WTC11 (cell line): ENCODE results near the gene PCDHGA1.

ENCODE experiments used
- NR1H2 ChIP-seq: sonication (generic); formaldehyde crosslinking; IDR thresholded peaks from 2 replicates; pipeline ENCODE4 v1.9.0; 2021; ENCODE audit warnings: mild to moderate bottlenecking, moderate library complexity, missing genetic modification reagents
- TF ChIP-seq, protein P1 (sequence below): sonication (generic); formaldehyde crosslinking; IDR thresholded peaks from 2 replicates; pipeline ENCODE4 v1.8.0; 2022; ENCODE audit warnings: mild to moderate bottlenecking, missing genetic modification reagents
- TF ChIP-seq, protein P2 (sequence below): sonication (generic); formaldehyde crosslinking; conservative IDR thresholded peaks from 2 replicates; pipeline ENCODE4 v1.8.1; 2023; ENCODE audit warnings: mild to moderate bottlenecking, low read depth, missing genetic modification reagents, moderate library complexity
- TF ChIP-seq, protein P3 (sequence below): fragments of 200-600 bp; IDR thresholded peaks from 2 replicates; pipeline ENCODE4 v1.8.0; 2022; ENCODE audit warnings: antibody characterized with exemption
- TF ChIP-seq, protein P4 (sequence below): sonication (generic); formaldehyde crosslinking; IDR thresholded peaks from 2 replicates; pipeline ENCODE4 v1.8.1; 2023; ENCODE audit warnings: mild to moderate bottlenecking, moderate library complexity, missing genetic modification reagents

DNA sequence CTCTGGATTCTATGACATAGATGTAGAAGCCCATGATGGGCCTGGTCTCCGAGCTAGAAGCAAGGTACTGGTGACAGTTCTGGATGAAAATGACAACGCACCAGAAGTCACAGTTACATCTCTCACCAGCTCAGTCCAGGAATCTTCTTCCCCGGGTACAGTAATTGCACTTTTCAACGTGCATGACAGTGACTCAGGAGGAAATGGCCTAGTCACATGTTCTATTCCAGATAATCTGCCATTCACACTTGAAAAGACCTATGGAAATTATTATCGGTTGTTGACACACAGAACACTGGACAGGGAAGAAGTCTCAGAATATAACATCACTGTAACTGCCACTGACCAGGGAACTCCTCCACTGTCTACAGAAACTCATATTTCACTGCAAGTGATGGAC, 25.8 kb downstream of the PCDHGA1 start:
- no peak for TF ChIP-seq NR1H2 (CRISPR knock-in tag)
- TF ChIP-seq, protein P1, sequence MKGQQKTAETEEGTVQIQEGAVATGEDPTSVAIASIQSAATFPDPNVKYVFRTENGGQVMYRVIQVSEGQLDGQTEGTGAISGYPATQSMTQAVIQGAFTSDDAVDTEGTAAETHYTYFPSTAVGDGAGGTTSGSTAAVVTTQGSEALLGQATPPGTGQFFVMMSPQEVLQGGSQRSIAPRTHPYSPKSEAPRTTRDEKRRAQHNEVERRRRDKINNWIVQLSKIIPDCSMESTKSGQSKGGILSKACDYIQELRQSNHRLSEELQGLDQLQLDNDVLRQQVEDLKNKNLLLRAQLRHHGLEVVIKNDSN = no peak
- TF ChIP-seq, protein P2, sequence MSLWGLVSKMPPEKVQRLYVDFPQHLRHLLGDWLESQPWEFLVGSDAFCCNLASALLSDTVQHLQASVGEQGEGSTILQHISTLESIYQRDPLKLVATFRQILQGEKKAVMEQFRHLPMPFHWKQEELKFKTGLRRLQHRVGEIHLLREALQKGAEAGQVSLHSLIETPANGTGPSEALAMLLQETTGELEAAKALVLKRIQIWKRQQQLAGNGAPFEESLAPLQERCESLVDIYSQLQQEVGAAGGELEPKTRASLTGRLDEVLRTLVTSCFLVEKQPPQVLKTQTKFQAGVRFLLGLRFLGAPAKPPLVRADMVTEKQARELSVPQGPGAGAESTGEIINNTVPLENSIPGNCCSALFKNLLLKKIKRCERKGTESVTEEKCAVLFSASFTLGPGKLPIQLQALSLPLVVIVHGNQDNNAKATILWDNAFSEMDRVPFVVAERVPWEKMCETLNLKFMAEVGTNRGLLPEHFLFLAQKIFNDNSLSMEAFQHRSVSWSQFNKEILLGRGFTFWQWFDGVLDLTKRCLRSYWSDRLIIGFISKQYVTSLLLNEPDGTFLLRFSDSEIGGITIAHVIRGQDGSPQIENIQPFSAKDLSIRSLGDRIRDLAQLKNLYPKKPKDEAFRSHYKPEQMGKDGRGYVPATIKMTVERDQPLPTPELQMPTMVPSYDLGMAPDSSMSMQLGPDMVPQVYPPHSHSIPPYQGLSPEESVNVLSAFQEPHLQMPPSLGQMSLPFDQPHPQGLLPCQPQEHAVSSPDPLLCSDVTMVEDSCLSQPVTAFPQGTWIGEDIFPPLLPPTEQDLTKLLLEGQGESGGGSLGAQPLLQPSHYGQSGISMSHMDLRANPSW (CRISPR knock-in tag) = no peak
- TF ChIP-seq, protein P3, sequence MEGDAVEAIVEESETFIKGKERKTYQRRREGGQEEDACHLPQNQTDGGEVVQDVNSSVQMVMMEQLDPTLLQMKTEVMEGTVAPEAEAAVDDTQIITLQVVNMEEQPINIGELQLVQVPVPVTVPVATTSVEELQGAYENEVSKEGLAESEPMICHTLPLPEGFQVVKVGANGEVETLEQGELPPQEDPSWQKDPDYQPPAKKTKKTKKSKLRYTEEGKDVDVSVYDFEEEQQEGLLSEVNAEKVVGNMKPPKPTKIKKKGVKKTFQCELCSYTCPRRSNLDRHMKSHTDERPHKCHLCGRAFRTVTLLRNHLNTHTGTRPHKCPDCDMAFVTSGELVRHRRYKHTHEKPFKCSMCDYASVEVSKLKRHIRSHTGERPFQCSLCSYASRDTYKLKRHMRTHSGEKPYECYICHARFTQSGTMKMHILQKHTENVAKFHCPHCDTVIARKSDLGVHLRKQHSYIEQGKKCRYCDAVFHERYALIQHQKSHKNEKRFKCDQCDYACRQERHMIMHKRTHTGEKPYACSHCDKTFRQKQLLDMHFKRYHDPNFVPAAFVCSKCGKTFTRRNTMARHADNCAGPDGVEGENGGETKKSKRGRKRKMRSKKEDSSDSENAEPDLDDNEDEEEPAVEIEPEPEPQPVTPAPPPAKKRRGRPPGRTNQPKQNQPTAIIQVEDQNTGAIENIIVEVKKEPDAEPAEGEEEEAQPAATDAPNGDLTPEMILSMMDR = no peak
- TF ChIP-seq, protein P4, sequence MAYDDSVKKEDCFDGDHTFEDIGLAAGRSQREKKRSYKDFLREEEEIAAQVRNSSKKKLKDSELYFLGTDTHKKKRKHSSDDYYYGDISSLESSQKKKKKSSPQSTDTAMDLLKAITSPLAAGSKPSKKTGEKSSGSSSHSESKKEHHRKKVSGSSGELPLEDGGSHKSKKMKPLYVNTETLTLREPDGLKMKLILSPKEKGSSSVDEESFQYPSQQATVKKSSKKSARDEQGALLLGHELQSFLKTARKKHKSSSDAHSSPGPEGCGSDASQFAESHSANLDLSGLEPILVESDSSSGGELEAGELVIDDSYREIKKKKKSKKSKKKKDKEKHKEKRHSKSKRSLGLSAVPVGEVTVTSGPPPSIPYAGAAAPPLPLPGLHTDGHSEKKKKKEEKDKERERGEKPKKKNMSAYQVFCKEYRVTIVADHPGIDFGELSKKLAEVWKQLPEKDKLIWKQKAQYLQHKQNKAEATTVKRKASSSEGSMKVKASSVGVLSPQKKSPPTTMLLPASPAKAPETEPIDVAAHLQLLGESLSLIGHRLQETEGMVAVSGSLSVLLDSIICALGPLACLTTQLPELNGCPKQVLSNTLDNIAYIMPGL = no peak
